NB4 (cell line): ENCODE data around the gene B4GALT2.

Experiments
- TF ChIP-seq, protein P1 (sequence below): IDR thresholded peaks from one replicate; pipeline ENCODE4 v1.5.1; 2012; ENCODE audit warnings: low read depth, low read length
- TF ChIP-seq, protein P2 (sequence below): IDR thresholded peaks from 2 replicates; pipeline ENCODE4 v1.6.1; 2011; ENCODE audit warnings: low read depth, low read length

DNA sequence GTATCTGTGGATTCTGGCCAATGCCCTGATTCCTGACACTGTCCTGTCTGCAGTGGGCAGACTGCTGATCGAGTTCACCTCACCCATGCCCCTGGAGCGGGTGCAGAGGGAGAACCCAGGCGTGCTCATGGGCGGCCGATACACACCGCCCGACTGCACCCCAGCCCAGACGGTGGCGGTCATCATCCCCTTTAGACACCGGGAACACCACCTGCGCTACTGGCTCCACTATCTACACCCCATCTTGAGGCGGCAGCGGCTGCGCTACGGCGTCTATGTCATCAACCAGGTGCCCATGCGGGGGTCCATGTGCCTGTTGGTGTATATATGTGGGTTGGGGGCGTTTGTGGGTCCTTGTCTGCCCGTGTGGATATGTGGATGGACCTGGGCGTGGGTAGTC, 2.6 kb downstream of the B4GALT2 start:
- TF ChIP-seq, protein P1, sequence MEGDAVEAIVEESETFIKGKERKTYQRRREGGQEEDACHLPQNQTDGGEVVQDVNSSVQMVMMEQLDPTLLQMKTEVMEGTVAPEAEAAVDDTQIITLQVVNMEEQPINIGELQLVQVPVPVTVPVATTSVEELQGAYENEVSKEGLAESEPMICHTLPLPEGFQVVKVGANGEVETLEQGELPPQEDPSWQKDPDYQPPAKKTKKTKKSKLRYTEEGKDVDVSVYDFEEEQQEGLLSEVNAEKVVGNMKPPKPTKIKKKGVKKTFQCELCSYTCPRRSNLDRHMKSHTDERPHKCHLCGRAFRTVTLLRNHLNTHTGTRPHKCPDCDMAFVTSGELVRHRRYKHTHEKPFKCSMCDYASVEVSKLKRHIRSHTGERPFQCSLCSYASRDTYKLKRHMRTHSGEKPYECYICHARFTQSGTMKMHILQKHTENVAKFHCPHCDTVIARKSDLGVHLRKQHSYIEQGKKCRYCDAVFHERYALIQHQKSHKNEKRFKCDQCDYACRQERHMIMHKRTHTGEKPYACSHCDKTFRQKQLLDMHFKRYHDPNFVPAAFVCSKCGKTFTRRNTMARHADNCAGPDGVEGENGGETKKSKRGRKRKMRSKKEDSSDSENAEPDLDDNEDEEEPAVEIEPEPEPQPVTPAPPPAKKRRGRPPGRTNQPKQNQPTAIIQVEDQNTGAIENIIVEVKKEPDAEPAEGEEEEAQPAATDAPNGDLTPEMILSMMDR = no peak
- TF ChIP-seq, protein P2, sequence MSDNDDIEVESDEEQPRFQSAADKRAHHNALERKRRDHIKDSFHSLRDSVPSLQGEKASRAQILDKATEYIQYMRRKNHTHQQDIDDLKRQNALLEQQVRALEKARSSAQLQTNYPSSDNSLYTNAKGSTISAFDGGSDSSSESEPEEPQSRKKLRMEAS = no peak
